PC-3 (cell line): ENCODE results near the gene NDC80. TPM values are rescaled to one million over a fixed set of nuclear protein-coding genes. Genes with fewer than 3 reads are reported as not detected.

Experiments used
- ATAC-seq: fragments of 200-7000 bp; cut with Tn5 transposase; 2 replicates; pipeline ENCODE4 v1.9.1; 2020; ENCODE audit warnings: mild to moderate bottlenecking, moderate library complexity
- BruUV-seq: library from RNA; stranded (reverse); fragments of 400-500 nt; replicated peaks from 2 replicates; lab custom pipeline; 2021; lab: Mats Ljungman, UMichigan
- CTCF ChIA-PET: fragments of 300-600 bp; sonication (Branson Sonifier 250); formaldehyde crosslinking; loops from one replicate; lab custom pipeline; 2022; ENCODE audit warnings: antibody characterized with exemption; lab: Charles Lee
- POLR2A ChIA-PET: fragments of 300-600 bp; sonication (Branson Sonifier 250); formaldehyde crosslinking; loops from one replicate; lab custom pipeline; 2022; ENCODE audit warnings: antibody characterized with exemption; ENCODE audit not compliant: unreplicated experiment; lab: Charles Lee
- DNase-seq: peaks from one replicate; pipeline ENCODE4 v3.0.0-alpha.2; 2015
- H2AFZ ChIP-seq: fragments of 300-600 bp; sonication (generic); 2 replicates; pipeline ENCODE4 v1.6.0; 2016; ENCODE audit warnings: antibody characterized with exemption, low read length
- H3F3A ChIP-seq: fragments of 300-600 bp; sonication (generic); one replicate; pipeline ENCODE4 v1.6.0; 2017; ENCODE audit warnings: antibody characterized with exemption, low read length, control low read depth, mild to moderate bottlenecking; ENCODE audit not compliant: unreplicated experiment
- H3K27ac ChIP-seq: fragments of 300-600 bp; sonication (generic); 2 replicates; pipeline ENCODE4 v1.5.1; 2016; ENCODE audit warnings: mild to moderate bottlenecking, low read length
- H3K27me3 ChIP-seq: fragments of 300-600 bp; sonication (generic); 2 replicates; pipeline ENCODE4 v1.6.1; 2016; ENCODE audit warnings: low read length, mixed read lengths
- H3K36me3 ChIP-seq: fragments of 300-600 bp; sonication (generic); 2 replicates; pipeline ENCODE4 v1.6.1; 2016; ENCODE audit warnings: low read depth, mixed run types, low read length, mixed read lengths
- H3K4me1 ChIP-seq: fragments of 300-600 bp; sonication (generic); 2 replicates; pipeline ENCODE4 v1.5.1; 2016; ENCODE audit warnings: low read length; ENCODE audit not compliant: insufficient read depth
- H3K4me2 ChIP-seq: fragments of 300-600 bp; sonication (generic); 2 replicates; pipeline ENCODE4 v1.6.0; 2016; ENCODE audit warnings: low read length
- H3K4me3 ChIP-seq: fragments of 300-600 bp; sonication (generic); 2 replicates; pipeline ENCODE4 v1.5.1; 2016; ENCODE audit warnings: mild to moderate bottlenecking, low read length, mixed read lengths
- H3K79me2 ChIP-seq: fragments of 300-600 bp; sonication (generic); 2 replicates; pipeline ENCODE4 v1.6.1; 2017; ENCODE audit warnings: low read length, mixed read lengths
- H3K9ac ChIP-seq: fragments of 300-600 bp; sonication (generic); 2 replicates; pipeline ENCODE4 v1.6.0; 2016; ENCODE audit warnings: mild to moderate bottlenecking, low read length
- H3K9me2 ChIP-seq: fragments of 300-600 bp; sonication (generic); replicated peaks from 2 replicates; pipeline ENCODE4 v1.6.1; 2016; ENCODE audit warnings: mixed run types, low read length, mixed read lengths
- H3K9me3 ChIP-seq: fragments of 300-600 bp; sonication (generic); 2 replicates; pipeline ENCODE4 v1.6.1; 2016; ENCODE audit warnings: low read length, mixed read lengths
- H4K20me1 ChIP-seq: fragments of 300-600 bp; sonication (generic); 2 replicates; pipeline ENCODE4 v1.6.1; 2016; ENCODE audit warnings: low read length, mixed read lengths
- EZH2 ChIP-seq: fragments of 300-600 bp; sonication (generic); IDR thresholded peaks from one replicate; pipeline ENCODE4 v1.6.1; 2017; ENCODE audit warnings: antibody characterized with exemption, mild to moderate bottlenecking, low read length; ENCODE audit not compliant: unreplicated experiment
- EZH2phosphoT487 ChIP-seq: fragments of 300-600 bp; sonication (generic); IDR thresholded peaks from 2 replicates; pipeline ENCODE4 v1.6.1; 2018; ENCODE audit warnings: mild to moderate bottlenecking, antibody characterized with exemption, low read length, borderline replicate concordance
- intact Hi-C: fragments of 100-400 bp; cut with micrococcal nuclease; formaldehyde crosslinking; loops from 2 replicates; pipeline ENCODE4 v1.9.0; 2023
- total RNA-seq: library from RNA; depleted of rRNA; stranded (reverse); fragments of >200 nt; gene quantifications from 2 replicates; pipeline ENCODE4 v1.2.3, GENCODE V29; 2014
- TF ChIP-seq, protein P1 (sequence below): fragments of 300-600 bp; sonication (generic); conservative IDR thresholded peaks from 2 replicates; pipeline ENCODE4 v1.5.1; 2017; ENCODE audit warnings: antibody characterized with exemption, low read depth, mild to moderate bottlenecking, low read length

NDC80 gene
- total RNA-seq, 1 experiment from 2014 or later = 53.4 TPM

DNA sequence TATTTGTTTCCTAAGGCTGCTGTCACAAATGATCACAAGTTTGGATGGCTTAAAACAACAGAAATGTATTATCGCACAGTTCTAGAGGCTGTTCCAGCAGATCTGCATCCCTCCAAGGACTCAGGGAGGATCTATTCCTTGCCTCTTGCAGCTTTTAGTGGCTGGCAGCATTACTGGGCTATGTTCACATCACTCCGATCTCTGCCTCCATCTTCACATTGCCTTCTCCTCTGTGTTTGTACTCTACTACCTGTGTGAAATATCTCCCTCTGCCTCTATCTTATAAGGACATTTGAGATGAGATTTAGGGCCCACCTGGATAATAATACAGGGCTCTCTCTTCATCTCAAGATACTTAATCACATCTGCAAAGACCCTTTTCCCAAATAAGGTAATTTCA is 18.9 kb downstream of the NDC80 start:
- Histone ChIP-seq H2AFZ (no peak overlapping the region), H3K4me1 (peaks cover 16% of the 10 kb centered on the region), H3K79me2 (peaks cover 4% of the 10 kb centered on the region), H3K9ac (no peak overlapping the region), H3K27me3 (no peaks in the 10 kb centered on the region), H3F3A (peaks cover 4% of the 10 kb centered on the region), H3K4me2 (no peak overlapping the region), H3K9me3 (no peaks in the 10 kb centered on the region), H3K36me3 (peaks cover 62% of the 10 kb centered on the region), H3K4me3 (no peak overlapping the region), H4K20me1 (0 out of 2 replicates have a peak, but pooled peaks cover 4% of the 10 kb centered on the region), H3K9me2 (no peaks in the 10 kb centered on the region), H3K27ac (no peak overlapping the region)
- ChIA-PET POLR2A (interaction anchor here (0.6 to 0.7 kb wide), 2 partner anchors 49 to 83 kb away, joined by 3 read pairs; no protein-coding TSS in a partner anchor), CTCF (no interaction called here)
- intact Hi-C loops = loop anchor here (5.0 kb wide), 1 partner anchor 67 kb away; the partner anchor contains the start of gene SMCHD1
- no peak for ATAC-seq
- no TSS peak for BruUV-seq
- no peak for TF ChIP-seq EZH2phosphoT487
- no peak for TF ChIP-seq EZH2
- TF ChIP-seq, protein P1, sequence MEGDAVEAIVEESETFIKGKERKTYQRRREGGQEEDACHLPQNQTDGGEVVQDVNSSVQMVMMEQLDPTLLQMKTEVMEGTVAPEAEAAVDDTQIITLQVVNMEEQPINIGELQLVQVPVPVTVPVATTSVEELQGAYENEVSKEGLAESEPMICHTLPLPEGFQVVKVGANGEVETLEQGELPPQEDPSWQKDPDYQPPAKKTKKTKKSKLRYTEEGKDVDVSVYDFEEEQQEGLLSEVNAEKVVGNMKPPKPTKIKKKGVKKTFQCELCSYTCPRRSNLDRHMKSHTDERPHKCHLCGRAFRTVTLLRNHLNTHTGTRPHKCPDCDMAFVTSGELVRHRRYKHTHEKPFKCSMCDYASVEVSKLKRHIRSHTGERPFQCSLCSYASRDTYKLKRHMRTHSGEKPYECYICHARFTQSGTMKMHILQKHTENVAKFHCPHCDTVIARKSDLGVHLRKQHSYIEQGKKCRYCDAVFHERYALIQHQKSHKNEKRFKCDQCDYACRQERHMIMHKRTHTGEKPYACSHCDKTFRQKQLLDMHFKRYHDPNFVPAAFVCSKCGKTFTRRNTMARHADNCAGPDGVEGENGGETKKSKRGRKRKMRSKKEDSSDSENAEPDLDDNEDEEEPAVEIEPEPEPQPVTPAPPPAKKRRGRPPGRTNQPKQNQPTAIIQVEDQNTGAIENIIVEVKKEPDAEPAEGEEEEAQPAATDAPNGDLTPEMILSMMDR = no peak
- DNase-seq = no peak

DNA sequence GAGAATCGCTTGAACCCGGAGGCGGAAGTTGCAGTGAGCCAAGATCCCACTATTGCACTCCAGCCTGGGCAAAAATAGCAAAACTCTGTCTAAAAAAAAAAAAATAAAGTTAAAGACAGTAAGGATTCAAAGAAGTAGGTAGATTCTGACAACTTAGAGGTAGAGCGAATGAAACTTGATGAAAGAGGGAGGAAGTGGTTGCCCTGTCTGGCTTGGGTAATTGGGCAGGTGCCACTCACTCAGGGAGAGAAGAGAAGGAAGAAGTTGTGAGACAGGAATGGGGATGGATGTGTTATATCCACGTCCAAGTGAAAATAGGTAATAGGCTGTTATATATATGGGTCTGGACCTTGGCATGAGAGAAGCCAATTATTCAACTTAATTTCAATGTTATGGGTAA is 26.3 kb downstream of the NDC80 start:
- intact Hi-C loops = no loop called here
- no peak for TF ChIP-seq EZH2phosphoT487
- TF ChIP-seq, protein P1 = no peak
- ChIA-PET POLR2A (no interaction called here), CTCF (no interaction called here)
- Histone ChIP-seq H3K27me3 (no peaks in the 10 kb centered on the region), H3K27ac (no peak overlapping the region), H3K4me1 (peaks cover 7% of the 10 kb centered on the region; the same call in 1 of the 2 replicates), H3K9ac (no peak overlapping the region), H3K9me3 (no peaks in the 10 kb centered on the region), H3K4me3 (no peak overlapping the region), H2AFZ (no peak overlapping the region), H3K4me2 (no peak overlapping the region), H4K20me1 (0 out of 2 replicates have a peak, but pooled peaks cover 4% of the 10 kb centered on the region), H3F3A (no peaks in the 10 kb centered on the region), H3K79me2 (peaks cover 4% of the 10 kb centered on the region), H3K36me3 (peaks cover 65% of the 10 kb centered on the region), H3K9me2 (no peaks in the 10 kb centered on the region)
- no peak for ATAC-seq
- no peak for DNase-seq
- BruUV-seq = no TSS peak

- DNase-seq (no peak), ATAC-seq (no peak)
- H3K9me3 ChIP-seq = no peaks in the 10 kb centered on the region
- intact Hi-C loops = no loop called here
- no peaks in the 10 kb centered on the region for H4K20me1 ChIP-seq
- H3K27me3 ChIP-seq = no peaks in the 10 kb centered on the region
- no peak overlapping the region for H3K4me3 ChIP-seq
- no peaks in the 10 kb centered on the region for H3F3A ChIP-seq
- no TSS peak for BruUV-seq
- ChIA-PET CTCF (no interaction called here), POLR2A (no interaction called here)
- H3K79me2 ChIP-seq = no peaks in the 10 kb centered on the region
- H3K27ac ChIP-seq = no peak overlapping the region
- H3K9ac ChIP-seq = no peak overlapping the region
- no peak overlapping the region for H2AFZ ChIP-seq
- no peak for TF ChIP-seq EZH2
- no peak for TF ChIP-seq EZH2phosphoT487
- TF ChIP-seq, protein P1 = no peak
- no peak overlapping the region for H3K4me2 ChIP-seq
- no peaks in the 10 kb centered on the region for H3K9me2 ChIP-seq
- H3K36me3 ChIP-seq = peaks cover 61% of the 10 kb centered on the region
- H3K4me1 ChIP-seq = peaks cover 15% of the 10 kb centered on the region
Observed at GRCh38 chr18:2602844-2603243, 31.5 kb downstream of the NDC80 start.
